Psoas muscle (tissue), 8 donors: ENCODE data around the gene CDKN2B-AS1. TPM values are rescaled to one million over a fixed set of nuclear protein-coding genes. Genes with fewer than 3 reads are reported as not detected.

Experiments used
- ATAC-seq, 4 donors: fragments of 200-7000 bp; cut with Tn5 transposase; one replicate each; pipeline ENCODE4 v1.9.1; 2020; ENCODE audit warnings: moderate library complexity in 3 of 4, mild to moderate bottlenecking in 2 of 4
- DNase-seq, 2 donors: peaks; one replicate each; pipeline ENCODE4 v3.0.0-alpha.2; 2020
- H3K27ac ChIP-seq: fragments of 200-600 bp; one replicate; pipeline ENCODE4 v1.8.0; 2022
- H3K27me3 ChIP-seq, 3 donors: fragments of 200-600 bp in 1 of 3; one replicate each; pipeline versions ENCODE4 v1.6.1 to v1.8.0; 2013 to 2022; ENCODE audit warnings: low read length in 2 of 3, mild to moderate bottlenecking in 2 of 3, moderate library complexity in 1 of 3; ENCODE audit not compliant: insufficient read depth in 3 of 3
- H3K36me3 ChIP-seq, 2 donors: fragments of 200-600 bp in 1 of 2; one replicate each; pipeline versions ENCODE4 v1.6.1 to v1.8.0; 2013 to 2022; ENCODE audit warnings: low read depth in 1 of 2, mild to moderate bottlenecking in 1 of 2, moderate library complexity in 1 of 2; ENCODE audit not compliant: insufficient read depth in 1 of 2
- H3K4me1 ChIP-seq: fragments of 200-600 bp; one replicate; pipeline ENCODE4 v1.8.0; 2022
- H3K4me3 ChIP-seq: fragments of 200-600 bp; one replicate; pipeline ENCODE4 v1.8.0; 2022; ENCODE audit warnings: mild to moderate bottlenecking
- H3K9me3 ChIP-seq: fragments of 200-600 bp; one replicate; pipeline ENCODE4 v1.8.0; 2022
- WGBS, 3 donors: extraction: QIAGEN DNeasy Blood & Tissue Kit; methylation state at CpG; one replicate each; pipeline versions ENCODE4 v1.1.6 to v1.1.7; 2013; 5-methylcytosine and 5-hydroxymethylcytosine counted together
- intact Hi-C, 2 donors: fragments of 100-400 bp; cut with DNase I; formaldehyde crosslinking; loops; one replicate each; pipeline versions ENCODE4 v1.11.0 to v1.14.2; 2022
- polyA plus RNA-seq, 3 donors: library from polyadenylated mRNA; stranded (reverse); fragments of 200-250 nt; gene quantifications; one replicate each; pipeline ENCODE4 v1.2.3, GENCODE V29; 2013
- total RNA-seq, 4 donors: library from RNA; stranded (reverse); fragmentation: NEBNext Ultra II Directional in 2 of 4; extraction: Animal tissue kit (Norgen Biotek cat#: 25700) in 2 of 4; gene quantifications; one replicate each; pipeline versions ENCODE4 v1.2.1 to v1.2.4, GENCODE V29; 2021 to 2023
- TF ChIP-seq, protein P1 (sequence below): fragments of 200-600 bp; IDR thresholded peaks from one replicate; pipeline ENCODE4 v1.8.0; 2022; ENCODE audit warnings: antibody characterized with exemption
- donor health status: healthy with polysubstance abuse.
- donor health status: DM: no; HTN: no; CAD: no; lungs with moderate emphysema.
- donor health status: Bipolar disorder and iron deficiency.
- donor health status: healthy.
- donor health status: DM: yes; HTN: yes; CAD: no.
- donor health status: DM: no; HTN: no; CAD: no.
- donor health status: DM: no; HTN: no; CAD: no.
- donor health status: DM: yes; HTN: yes; CAD: no.

Gene CDKN2B-AS1
- total and polyA plus RNA-seq, 7 donors, result 0.40 TPM; not detected in 6

DNA sequence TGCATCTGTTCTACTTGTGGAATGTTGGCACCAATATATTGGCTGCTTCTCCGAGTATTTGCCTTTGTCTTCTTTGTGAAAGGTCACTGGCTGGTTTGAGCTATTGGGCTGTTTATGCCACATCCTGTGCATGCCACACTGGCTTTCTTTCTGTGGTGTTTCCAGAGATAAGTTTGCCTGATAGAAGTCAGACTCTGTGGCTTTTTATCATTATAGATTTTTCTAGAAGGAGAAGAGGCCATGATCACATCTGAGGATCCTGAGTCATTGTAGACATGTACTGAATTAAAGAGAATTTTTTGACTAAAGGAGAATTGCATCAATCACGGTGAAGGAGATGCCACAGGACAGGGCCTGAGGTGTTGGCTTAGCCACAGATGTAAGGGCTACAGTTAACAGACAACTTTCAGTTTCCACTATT is 41.0 kb downstream of the CDKN2B-AS1 start:
- Histone ChIP-seq H3K27ac (no peak overlapping the region), H3K27me3 (no peaks in the 10 kb centered on the region), H3K4me3 (no peak overlapping the region), H3K36me3 (no peaks in the 10 kb centered on the region), H3K9me3 (no peaks in the 10 kb centered on the region), H3K4me1 (peaks cover 36% of the 10 kb centered on the region)
- ATAC-seq (no peak), DNase-seq (no peak)
- WGBS, 3 donors, result 45 to 51% (median 49%) methylated on average over 2 of the region's 2 CpGs
- TF ChIP-seq, protein P1, sequence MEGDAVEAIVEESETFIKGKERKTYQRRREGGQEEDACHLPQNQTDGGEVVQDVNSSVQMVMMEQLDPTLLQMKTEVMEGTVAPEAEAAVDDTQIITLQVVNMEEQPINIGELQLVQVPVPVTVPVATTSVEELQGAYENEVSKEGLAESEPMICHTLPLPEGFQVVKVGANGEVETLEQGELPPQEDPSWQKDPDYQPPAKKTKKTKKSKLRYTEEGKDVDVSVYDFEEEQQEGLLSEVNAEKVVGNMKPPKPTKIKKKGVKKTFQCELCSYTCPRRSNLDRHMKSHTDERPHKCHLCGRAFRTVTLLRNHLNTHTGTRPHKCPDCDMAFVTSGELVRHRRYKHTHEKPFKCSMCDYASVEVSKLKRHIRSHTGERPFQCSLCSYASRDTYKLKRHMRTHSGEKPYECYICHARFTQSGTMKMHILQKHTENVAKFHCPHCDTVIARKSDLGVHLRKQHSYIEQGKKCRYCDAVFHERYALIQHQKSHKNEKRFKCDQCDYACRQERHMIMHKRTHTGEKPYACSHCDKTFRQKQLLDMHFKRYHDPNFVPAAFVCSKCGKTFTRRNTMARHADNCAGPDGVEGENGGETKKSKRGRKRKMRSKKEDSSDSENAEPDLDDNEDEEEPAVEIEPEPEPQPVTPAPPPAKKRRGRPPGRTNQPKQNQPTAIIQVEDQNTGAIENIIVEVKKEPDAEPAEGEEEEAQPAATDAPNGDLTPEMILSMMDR, result no peak
- intact Hi-C loops, result loop anchor here (2.0 to 10.0 kb wide), 3 partner anchors 25 to 221 kb away; no protein-coding TSS in a partner anchor

DNA sequence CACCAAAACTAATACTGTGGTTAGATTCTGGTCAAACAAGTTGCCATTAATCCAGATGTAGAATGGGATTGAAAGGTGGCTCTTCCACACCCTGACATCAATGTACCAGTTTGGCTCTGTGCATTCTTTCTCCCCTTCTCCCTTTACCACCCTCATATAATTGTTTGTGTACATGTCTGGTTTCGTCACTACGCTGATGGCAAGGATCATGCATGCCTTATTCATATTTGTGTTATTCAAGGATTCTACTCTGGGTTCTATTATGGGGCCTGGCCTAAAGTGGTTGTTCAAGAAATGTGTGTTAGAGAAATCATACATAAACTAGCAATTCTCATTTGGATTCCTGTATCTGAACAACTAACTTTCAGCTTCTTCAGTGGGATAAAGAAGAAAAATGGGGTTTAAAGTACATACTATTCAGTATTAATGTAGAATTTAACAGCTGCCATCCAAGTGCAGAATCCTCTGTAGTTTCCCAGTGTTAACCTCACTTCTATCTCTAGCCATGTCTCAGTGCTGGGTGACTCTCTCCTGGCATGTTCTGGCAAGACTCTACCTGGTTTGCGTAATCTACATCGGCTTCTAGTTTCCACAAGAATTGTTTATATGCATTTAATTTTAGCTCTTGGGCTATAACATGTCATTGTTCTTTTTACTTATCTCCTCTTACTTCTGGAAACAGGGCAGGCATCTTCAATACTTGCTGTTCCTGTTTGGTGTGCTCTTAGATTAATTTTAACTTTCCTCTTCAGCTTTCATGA is 42.5 kb downstream of the CDKN2B-AS1 start:
- H3K4me1 ChIP-seq, result peaks cover 36% of the 10 kb centered on the region
- ATAC-seq (peak; percentile 81 to 95 (median 90)), DNase-seq (no peak)
- no peak overlapping the region for H3K4me3 ChIP-seq
- WGBS, 3 donors, result 61 to 74% (median 66%) methylated on average over 4 of the region's 4 CpGs
- intact Hi-C loops, result loop anchor here (2.0 to 10.0 kb wide), 3 partner anchors 26 to 222 kb away; no protein-coding TSS in a partner anchor
- no peaks in the 10 kb centered on the region for H3K9me3 ChIP-seq
- H3K27ac ChIP-seq, result peak overlapping the region; percentile 75
- TF ChIP-seq, protein P1, result no peak
- no peaks in the 10 kb centered on the region for H3K36me3 ChIP-seq
- H3K27me3 ChIP-seq, result no peaks in the 10 kb centered on the region

DNA sequence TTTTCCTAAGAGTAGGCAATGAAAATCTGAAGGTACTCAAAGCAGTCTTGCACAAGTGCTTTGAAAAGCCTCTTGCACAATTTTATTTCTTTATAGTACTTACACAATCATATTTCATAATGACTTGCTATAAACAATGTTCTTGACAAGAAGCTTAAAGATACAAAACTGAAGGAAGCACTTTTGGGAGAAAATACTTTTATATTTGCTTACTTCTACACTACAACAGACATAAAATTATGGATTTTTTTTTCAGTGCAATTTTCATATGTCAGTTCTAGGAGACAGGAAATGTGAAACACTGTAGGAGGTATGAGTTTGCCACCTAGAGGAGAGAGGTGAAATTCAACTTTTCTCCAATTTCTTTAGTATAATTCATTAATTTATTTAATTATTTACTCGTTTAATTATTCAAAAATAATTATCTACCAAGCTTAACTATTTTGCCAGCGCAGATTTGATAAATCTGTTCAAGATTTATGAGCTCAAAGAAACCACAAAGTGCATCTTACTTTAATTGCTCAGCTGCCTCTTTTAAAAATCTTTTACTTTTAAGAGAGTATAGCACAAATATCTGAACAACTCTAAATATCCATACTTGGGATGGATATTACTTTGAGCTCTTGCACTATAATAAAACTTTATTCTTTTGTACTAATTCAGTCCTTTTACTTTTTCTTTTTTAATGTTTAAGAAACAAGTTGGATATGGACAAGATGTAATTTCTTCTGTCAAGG is 43.5 kb downstream of the CDKN2B-AS1 start:
- H3K4me3 ChIP-seq, result no peak overlapping the region
- H3K36me3 ChIP-seq, result no peaks in the 10 kb centered on the region
- peaks cover 36% of the 10 kb centered on the region for H3K4me1 ChIP-seq
- ATAC-seq (peak; percentile 58 to 82 (median 68)), DNase-seq (no peak)
- intact Hi-C loops, result loop anchor here (2.0 to 10.0 kb wide), 4 partner anchors 27 to 225 kb away; no protein-coding TSS in a partner anchor
- H3K9me3 ChIP-seq, result no peaks in the 10 kb centered on the region
- WGBS, 3 donors, result 31 to 41% (median 32%) methylated on average over 2 of the region's 2 CpGs
- peak overlapping the region; percentile 75 for H3K27ac ChIP-seq
- no peaks in the 10 kb centered on the region for H3K27me3 ChIP-seq
- TF ChIP-seq, protein P1, result peak; percentile 68

DNA sequence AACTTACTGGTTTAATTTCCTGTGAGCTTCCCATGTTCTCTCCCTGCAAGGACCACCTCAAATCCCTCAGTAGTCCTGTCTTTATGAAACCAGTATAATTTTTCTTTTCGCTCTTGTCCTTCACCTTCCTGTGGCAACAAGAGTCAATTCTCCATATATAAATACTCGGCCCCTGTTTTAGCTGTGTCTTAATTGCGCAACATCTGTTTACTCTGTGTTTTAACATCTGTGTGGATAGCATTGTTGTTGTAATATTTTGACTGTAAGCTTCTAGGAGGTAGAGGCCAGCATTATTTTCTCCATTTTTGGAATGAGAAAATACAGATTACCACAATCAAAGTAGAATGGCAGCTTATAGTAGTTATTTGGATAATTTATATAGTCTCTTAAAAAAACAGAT is 44.7 kb downstream of the CDKN2B-AS1 start:
- DNase-seq (no peak), ATAC-seq (no peak)
- intact Hi-C loops, result loop anchor here (2.0 to 10.0 kb wide), 3 partner anchors 196 to 226 kb away; no protein-coding TSS in a partner anchor
- Histone ChIP-seq H3K27me3 (no peaks in the 10 kb centered on the region), H3K9me3 (no peaks in the 10 kb centered on the region), H3K4me1 (peaks cover 36% of the 10 kb centered on the region), H3K27ac (no peak overlapping the region), H3K36me3 (no peaks in the 10 kb centered on the region), H3K4me3 (no peak overlapping the region)
- TF ChIP-seq, protein P1, result no peak
- 70 to 75% (median 71%) methylated on average over 3 of the region's 3 CpGs for WGBS, 3 donors
